DMS153 (cell line): ENCODE results near the gene IDH3A.
"Not testable (repeated sequence)": the region's sequence is repeated elsewhere in the genome, so short reads cannot be mapped to it uniquely, and the experiment has no call there.

Source experiments
- DNase-seq: peaks from one replicate; lab custom pipeline; 2025; lab: John Stamatoyannopoulos, UW

IDH3A gene

GRCh38 chr15:78129751-78130287, 19.3 kb upstream of the IDH3A start:
- DNase-seq, result no peak

- no peak for DNase-seq
These were observed 18.5 kb upstream of the IDH3A start for GRCh38 chr15:78130466-78131294.

GRCh38 chr15:78131295-78132061, 17.7 kb upstream of the IDH3A start, which contains the start of gene CIB2:
Gene CIB2 (minus strand): TSS chr15:78131445. CDS start chr15:78131215, 230 bp downstream.
- DNase-seq, result peak; percentile 6

- no peak for DNase-seq
These were observed 15.4 kb upstream of the IDH3A start for GRCh38 chr15:78133801-78134200.

GRCh38 chr15:78139578-78139977, 9.6 kb upstream of the IDH3A start:
- no peak for DNase-seq

- DNase-seq, result no peak
These were observed 8.9 kb upstream of the IDH3A start for GRCh38 chr15:78140292-78140691.

- no peak for DNase-seq
These were observed 6.8 kb upstream of the IDH3A start for GRCh38 chr15:78142332-78142731.

GRCh38 chr15:78146425-78147154, 2.6 kb upstream of the IDH3A start:
- DNase-seq, result no peak

- DNase-seq, result no peak
These were observed 1.6 kb upstream of the IDH3A start for GRCh38 chr15:78147566-78147965.

- no peak for DNase-seq
These were observed 632 bp upstream of the IDH3A start for GRCh38 chr15:78148392-78149067.

GRCh38 chr15:78149805-78150751, 916 bp downstream of the IDH3A start:
- DNase-seq, result no peak

- not testable (repeated sequence) for DNase-seq
These were observed 1.9 kb downstream of the IDH3A start for GRCh38 chr15:78151075-78151474.

- DNase-seq, result no peak
These were observed 5.8 kb downstream of the IDH3A start for GRCh38 chr15:78154955-78155354.

GRCh38 chr15:78155355-78155939, 6.3 kb downstream of the IDH3A start:
- DNase-seq, result no peak

GRCh38 chr15:78156653-78157052, 7.5 kb downstream of the IDH3A start:
- no peak for DNase-seq

GRCh38 chr15:78157203-78157602, 8.0 kb downstream of the IDH3A start:
- no peak for DNase-seq

GRCh38 chr15:78159395-78159794, 10.2 kb downstream of the IDH3A start:
- no peak for DNase-seq

GRCh38 chr15:78162038-78162437, 12.9 kb downstream of the IDH3A start:
- DNase-seq, result no peak

GRCh38 chr15:78164010-78164409, 14.8 kb downstream of the IDH3A start:
- no peak for DNase-seq
